HL-60 (cell line): ENCODE data around the gene MS4A10.

ENCODE experiments used
- DNase-seq, 2 experiments: peaks; one replicate each; pipeline ENCODE4 v3.0.0-alpha.2; 2010 to 2020; ENCODE audit warnings: low read depth in 1 of 2, low spot score in 1 of 2
- H3K27ac ChIP-seq: fragments of 250-450 bp; sonication (Bioruptor Pico); replicated peaks from 2 replicates; pipeline ENCODE4 v1.5.1; 2020; ENCODE audit warnings: mild to moderate bottlenecking, moderate library complexity
- H3K27me3 ChIP-seq: fragments of 250-450 bp; sonication (Bioruptor Pico); 2 replicates; pipeline ENCODE4 v1.5.1; 2021; ENCODE audit warnings: mild to moderate bottlenecking, moderate library complexity; ENCODE audit not compliant: insufficient read depth, poor library complexity, severe bottlenecking
- H3K4me3 ChIP-seq: replicated peaks from 2 replicates; pipeline ENCODE4 v1.5.1; 2011; ENCODE audit warnings: mild to moderate bottlenecking, control low read depth, low read length; ENCODE audit not compliant: insufficient read depth
- GABPA ChIP-seq: IDR thresholded peaks from 2 replicates; pipeline ENCODE4 v1.6.1; 2012; ENCODE audit warnings: low read depth
- POLR2AphosphoS5 ChIP-seq: IDR thresholded peaks from 2 replicates; pipeline ENCODE4 v1.6.1; 2012; ENCODE audit warnings: low read depth
- SPI1 ChIP-seq: IDR thresholded peaks from 2 replicates; pipeline ENCODE4 v1.6.1; 2012; ENCODE audit warnings: low read depth, mild to moderate bottlenecking, borderline replicate concordance
- long read RNA-seq: library from polyadenylated mRNA; unstranded; transcript quantifications from one replicate; pipeline ENCODE4 v2.0.0, GENCODE V29; 2020
- TF ChIP-seq, protein P1 (sequence below): IDR thresholded peaks from 2 replicates; pipeline ENCODE4 v1.6.1; 2012; ENCODE audit warnings: low read depth; ENCODE audit not compliant: insufficient replicate concordance
- TF ChIP-seq, protein P2 (sequence below): IDR thresholded peaks from one replicate; pipeline ENCODE4 v1.5.1; 2011; ENCODE audit warnings: low read length, control low read depth, inconsistent platforms; ENCODE audit not compliant: insufficient read depth

The MS4A10 gene
- long read RNA-seq, result 0 reads

DNA sequence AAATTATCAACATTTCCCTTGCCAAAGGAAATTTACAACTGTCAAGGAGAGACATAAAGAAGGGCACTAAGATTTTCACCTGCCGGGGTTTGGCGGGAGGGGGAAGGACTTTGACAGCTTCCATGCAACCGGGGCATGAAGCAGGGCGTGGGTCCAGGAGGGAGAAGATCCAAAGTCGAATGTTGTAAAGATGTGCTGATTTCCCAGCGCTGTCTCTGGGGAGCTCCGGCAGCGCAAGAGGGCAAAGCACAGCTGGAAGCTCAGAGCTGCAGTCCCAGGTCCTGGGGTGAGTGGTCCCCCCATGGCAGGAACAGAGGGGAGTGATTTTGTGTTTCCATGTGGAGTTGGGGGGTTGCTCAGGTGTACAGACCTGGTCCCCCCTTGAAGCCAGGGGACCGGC, at the start of gene MS4A10:
Gene MS4A10, plus strand, starts transcription at position 198 of the 400 bp plus-strand sequence. CDS start 5,003 bp downstream, outside the sequence.
- no peak for TF ChIP-seq GABPA
- Histone ChIP-seq H3K4me3 (no peak within 1 kb of the TSS), H3K27me3 (no peaks in the 10 kb centered on the region), H3K27ac (no peak within 1 kb of the TSS)
- DNase-seq, result no peak

DNA sequence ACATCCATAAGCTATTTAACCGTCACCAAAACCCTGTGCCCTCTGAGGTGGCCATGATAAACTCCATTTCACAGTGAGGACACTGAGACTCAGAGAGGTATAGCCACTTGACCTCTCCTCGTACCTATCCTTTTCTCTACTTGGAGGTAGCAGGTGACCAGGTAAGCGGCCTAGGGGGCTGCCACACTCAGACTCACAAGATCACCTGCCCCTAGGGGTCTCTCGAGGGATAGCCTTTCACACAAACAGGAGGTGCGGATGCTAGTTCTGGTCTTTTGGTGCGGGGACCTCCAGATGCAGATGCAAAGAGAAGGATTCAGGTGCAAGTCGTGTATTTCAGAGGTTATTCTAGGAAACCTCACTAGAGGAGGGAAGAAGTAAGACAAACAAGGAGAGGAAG, 46.0 kb upstream of the MS4A10 start:
- no peak overlapping the region for H3K4me3 ChIP-seq

DNA sequence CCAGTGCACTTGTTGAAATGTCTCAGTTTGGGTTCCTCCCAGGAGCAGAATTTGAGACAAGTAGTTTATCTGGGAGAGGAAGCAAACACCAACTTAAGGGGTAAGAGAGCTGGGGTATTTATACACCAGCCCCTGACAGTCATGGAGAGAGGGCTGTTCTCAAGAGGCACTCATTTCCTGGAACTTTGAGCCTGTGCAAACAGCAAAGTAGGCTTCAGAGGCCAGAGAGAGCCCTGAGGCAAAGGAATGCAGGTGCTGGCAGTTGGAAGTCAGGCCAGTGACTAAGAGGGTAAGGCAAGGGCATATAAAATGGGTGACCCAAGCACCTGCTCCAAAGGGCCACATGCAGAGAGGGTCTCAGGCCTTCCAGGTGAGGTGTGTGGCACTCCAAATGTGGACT, 44.6 kb upstream of the MS4A10 start:
- Histone ChIP-seq H3K27me3 (no peaks in the 10 kb centered on the region), H3K4me3 (no peak overlapping the region), H3K27ac (no peak overlapping the region)
- no peak for TF ChIP-seq GABPA
- TF ChIP-seq, protein P1, sequence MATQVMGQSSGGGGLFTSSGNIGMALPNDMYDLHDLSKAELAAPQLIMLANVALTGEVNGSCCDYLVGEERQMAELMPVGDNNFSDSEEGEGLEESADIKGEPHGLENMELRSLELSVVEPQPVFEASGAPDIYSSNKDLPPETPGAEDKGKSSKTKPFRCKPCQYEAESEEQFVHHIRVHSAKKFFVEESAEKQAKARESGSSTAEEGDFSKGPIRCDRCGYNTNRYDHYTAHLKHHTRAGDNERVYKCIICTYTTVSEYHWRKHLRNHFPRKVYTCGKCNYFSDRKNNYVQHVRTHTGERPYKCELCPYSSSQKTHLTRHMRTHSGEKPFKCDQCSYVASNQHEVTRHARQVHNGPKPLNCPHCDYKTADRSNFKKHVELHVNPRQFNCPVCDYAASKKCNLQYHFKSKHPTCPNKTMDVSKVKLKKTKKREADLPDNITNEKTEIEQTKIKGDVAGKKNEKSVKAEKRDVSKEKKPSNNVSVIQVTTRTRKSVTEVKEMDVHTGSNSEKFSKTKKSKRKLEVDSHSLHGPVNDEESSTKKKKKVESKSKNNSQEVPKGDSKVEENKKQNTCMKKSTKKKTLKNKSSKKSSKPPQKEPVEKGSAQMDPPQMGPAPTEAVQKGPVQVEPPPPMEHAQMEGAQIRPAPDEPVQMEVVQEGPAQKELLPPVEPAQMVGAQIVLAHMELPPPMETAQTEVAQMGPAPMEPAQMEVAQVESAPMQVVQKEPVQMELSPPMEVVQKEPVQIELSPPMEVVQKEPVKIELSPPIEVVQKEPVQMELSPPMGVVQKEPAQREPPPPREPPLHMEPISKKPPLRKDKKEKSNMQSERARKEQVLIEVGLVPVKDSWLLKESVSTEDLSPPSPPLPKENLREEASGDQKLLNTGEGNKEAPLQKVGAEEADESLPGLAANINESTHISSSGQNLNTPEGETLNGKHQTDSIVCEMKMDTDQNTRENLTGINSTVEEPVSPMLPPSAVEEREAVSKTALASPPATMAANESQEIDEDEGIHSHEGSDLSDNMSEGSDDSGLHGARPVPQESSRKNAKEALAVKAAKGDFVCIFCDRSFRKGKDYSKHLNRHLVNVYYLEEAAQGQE, result no peak
- no peak for TF ChIP-seq POLR2AphosphoS5
- TF ChIP-seq, protein P2, sequence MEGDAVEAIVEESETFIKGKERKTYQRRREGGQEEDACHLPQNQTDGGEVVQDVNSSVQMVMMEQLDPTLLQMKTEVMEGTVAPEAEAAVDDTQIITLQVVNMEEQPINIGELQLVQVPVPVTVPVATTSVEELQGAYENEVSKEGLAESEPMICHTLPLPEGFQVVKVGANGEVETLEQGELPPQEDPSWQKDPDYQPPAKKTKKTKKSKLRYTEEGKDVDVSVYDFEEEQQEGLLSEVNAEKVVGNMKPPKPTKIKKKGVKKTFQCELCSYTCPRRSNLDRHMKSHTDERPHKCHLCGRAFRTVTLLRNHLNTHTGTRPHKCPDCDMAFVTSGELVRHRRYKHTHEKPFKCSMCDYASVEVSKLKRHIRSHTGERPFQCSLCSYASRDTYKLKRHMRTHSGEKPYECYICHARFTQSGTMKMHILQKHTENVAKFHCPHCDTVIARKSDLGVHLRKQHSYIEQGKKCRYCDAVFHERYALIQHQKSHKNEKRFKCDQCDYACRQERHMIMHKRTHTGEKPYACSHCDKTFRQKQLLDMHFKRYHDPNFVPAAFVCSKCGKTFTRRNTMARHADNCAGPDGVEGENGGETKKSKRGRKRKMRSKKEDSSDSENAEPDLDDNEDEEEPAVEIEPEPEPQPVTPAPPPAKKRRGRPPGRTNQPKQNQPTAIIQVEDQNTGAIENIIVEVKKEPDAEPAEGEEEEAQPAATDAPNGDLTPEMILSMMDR, result no peak
- TF ChIP-seq SPI1, result no peak
- DNase-seq, result no peak

More for the DNA sequence above, 46.0 kb upstream of the MS4A10 start:
- Histone ChIP-seq H3K27ac (no peak overlapping the region), H3K27me3 (no peaks in the 10 kb centered on the region)
- DNase-seq, result no peak
- TF ChIP-seq, protein P2, result no peak
- no peak for TF ChIP-seq POLR2AphosphoS5
- TF ChIP-seq, protein P1, result no peak
- no peak for TF ChIP-seq GABPA
- TF ChIP-seq SPI1, result no peak

DNA sequence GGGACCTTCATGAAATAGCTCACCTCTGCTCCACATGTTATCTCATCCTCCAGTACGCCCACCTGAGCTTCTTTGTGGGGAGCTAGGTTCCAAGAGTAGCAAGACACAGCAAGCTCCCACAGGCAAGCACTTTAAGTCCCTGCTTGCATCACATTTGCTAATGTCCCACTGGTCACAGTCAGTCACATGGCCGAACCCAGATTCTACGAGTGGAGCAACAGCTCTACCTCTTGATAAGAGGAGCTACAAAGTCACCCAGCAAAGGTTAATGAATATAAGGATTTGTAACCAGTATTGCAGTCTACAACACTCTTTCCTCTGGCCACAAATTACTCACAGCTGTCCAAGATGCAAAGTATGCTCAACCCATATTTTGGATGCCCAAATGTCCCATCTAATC, 43.7 kb upstream of the MS4A10 start:
- no peak overlapping the region for H3K4me3 ChIP-seq
- H3K27ac ChIP-seq, result no peak overlapping the region
- H3K27me3 ChIP-seq, result no peaks in the 10 kb centered on the region
- no peak for DNase-seq
- TF ChIP-seq SPI1, result no peak
- TF ChIP-seq GABPA, result no peak
- no peak for TF ChIP-seq POLR2AphosphoS5
- TF ChIP-seq, protein P2, result no peak
- TF ChIP-seq, protein P1, result no peak
